ENCODE data around the gene SMPD3. TPM values are rescaled to one million over a fixed set of nuclear protein-coding genes. Genes with fewer than 3 reads are reported as not detected.

SMPD3 gene
- polyA plus RNA-seq, 1 donor: 1.1 TPM

GRCh38 chr16:68472581-68472980, 24.3 kb upstream of the SMPD3 start:
- DNase-seq (ENCODE audit: low read depth): no peak

DNA sequence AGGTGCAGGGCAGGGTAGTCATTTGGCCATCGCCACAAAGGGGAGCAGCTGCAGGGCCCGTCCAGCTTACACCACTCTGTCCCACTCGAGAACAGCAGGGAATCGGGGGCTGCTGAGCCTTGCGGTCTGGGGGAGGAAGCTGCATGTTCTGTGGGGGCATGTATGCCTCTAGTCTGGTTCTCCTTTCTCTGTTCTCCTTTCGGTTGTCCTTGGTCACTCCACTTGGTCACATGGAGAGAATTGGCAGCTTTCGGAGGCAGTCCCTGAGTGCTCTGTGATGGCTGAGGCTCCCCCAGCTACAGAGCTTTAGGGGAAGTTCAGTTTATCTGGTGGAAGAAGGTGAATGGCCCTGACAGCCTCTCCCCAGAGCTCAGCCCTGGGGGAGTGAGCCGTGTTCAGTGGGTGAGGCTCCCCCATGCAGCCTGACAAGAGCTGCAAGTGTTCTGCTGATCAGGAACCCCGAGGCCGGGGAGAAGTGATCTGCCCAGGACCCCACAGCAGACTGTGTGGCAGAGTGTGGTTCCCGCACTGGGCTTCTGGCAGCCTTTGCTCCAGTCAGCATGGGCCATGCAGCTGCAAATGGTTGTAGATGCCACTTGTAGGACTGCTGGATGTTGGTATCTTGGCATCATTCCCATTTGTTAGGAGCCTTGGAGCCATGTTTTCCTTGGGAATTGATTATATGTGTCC, 22.3 kb upstream of the SMPD3 start:
- no peak for DNase-seq (ENCODE audit: low read depth)

- no peak for DNase-seq (ENCODE audit: low read depth)
Observed at GRCh38 chr16:68469796-68470460, 21.6 kb upstream of the SMPD3 start.

DNA sequence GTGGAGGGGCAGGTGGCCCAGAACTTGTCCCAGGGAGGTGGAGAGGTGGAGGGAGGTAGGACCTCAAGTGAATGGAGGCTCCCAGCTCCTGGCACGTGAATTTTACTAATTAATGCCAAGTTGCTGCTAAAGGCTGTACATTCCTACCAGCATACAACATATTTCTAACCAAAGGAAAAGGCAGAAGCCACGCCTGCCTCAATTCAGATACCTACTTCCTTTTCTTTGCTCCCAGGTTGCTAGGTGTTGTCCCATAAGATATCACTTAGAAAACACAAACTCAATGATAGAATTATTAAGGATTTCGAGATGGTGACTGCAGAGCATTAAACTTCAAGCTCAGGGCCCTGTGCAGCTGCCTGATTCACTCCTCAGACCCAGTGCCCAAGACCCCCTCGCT, 20.5 kb upstream of the SMPD3 start:
- no peak for DNase-seq (ENCODE audit: low read depth)

DNA sequence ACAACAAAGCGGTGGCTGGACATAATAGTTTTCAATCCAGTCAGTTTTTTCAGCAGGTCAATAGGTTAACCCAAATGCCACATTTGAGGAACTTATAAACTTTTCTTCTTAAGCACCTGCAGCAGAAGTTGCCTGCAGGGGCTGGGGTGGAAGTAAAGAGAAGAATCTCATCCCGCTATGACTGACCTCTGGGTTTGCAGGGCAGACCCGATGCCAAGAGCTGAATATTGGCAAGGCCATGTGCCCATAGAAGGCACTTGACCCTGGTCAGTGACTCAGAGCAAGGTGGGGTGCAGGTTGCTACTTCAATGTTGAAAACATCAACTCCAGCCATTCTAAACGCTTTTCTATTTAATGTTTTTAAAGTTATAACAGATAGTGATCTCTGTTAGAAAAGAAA, 17.9 kb upstream of the SMPD3 start:
- no peak for DNase-seq (ENCODE audit: low read depth)

DNA sequence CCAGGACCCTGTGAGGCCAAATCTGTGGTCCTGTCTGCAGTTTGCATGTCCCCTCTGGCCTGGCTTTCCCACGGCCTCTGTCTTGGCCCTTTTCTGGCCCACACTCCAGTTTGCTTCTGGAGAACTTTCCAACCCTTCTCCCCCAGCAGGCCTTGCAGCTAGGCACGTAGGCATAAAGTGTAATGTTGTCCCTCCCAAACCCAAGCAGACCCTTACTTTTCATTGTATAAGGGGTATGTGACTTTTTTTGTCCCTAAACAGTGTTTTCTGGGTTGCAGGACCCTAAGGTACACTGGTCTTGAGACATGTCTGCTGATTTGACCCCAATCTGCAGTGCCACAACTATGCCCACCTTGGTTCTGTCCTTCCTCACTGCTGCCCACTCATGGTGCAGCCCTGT, 15.6 kb upstream of the SMPD3 start:
- DNase-seq (ENCODE audit: low read depth): no peak

GRCh38 chr16:68460067-68460466, 11.8 kb upstream of the SMPD3 start:
- DNase-seq (ENCODE audit: low read depth): no peak

DNA sequence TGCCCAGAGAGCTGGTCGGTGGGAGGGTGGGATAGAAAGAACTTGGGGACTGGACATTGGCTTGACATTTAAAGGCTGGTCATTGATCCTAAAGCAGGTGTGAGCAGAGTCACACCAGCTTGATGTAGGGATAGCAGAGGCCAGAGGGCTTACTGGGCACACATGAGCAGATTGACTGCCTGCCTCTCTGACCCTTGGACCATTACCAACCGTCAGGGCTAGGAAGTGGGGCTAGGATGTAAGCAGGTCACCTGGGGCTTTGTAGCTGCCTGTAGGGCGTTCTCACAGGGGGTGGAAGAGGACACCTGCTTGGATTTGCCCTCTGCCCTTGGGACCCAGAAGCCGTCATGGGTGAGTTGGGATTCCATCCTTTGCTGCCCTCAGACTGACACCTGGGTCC, 11.1 kb upstream of the SMPD3 start:
- DNase-seq (ENCODE audit: low read depth): no peak

DNA sequence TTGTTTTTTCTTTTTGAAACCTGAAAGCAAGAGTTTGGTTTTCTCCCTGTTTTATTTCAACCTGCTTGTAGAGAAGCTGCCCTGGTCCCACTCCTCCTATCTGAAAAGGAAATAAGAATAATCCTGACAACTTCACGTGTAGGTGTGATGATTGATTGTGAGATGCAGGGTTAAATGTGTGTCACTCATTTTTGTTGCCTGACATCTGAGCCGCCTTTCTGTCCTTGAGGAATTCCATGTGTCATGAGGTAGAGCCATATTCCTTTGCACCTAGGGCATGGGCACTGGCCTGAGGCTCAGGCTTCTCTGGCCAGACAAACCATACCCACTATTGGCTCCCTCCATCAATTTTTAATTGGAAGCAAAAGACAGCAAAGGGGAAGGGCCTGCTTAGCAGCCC, 10.2 kb upstream of the SMPD3 start:
- no peak for DNase-seq (ENCODE audit: low read depth)

DNA sequence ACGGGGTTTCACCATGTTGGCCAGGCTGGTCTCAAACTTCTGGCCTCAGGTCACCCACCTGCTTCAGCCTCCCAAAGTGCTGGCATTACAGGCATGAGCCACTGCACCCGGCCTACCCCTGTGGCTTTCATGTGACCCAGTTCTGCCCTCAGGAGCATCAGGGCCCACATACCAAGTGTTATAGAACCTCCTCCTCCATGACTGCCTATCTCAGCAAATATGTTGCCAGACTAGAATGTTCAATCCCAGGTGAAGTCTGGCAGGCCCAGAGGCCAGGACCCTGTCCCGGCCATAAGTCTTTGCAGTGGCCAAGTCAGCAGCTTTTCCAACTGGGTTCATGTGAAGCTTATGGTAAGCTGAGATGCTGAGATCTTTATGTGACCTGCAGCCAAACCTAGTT, 9.8 kb upstream of the SMPD3 start:
- DNase-seq (ENCODE audit: low read depth): no peak

DNA sequence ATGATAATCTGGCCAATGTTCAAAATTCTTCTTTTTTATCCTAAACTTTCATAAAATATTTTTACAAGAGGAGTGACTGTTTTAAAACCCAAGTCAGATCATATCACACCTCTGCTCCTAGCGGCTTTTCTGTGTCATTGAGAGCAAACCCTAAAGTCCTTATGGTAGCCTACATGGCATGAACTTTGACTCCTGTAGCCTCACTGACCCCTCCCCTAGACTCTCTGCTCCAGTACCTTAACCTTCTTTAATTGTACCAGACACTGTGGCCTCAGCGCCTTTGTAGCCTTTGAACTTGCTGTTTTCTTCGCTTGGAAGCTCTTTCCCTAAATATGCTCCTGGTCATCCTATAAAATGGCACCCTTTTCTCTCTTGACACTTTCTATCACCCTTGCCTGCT, 7.3 kb upstream of the SMPD3 start:
- DNase-seq (ENCODE audit: low read depth): no peak

GRCh38 chr16:68454920-68455435, 6.7 kb upstream of the SMPD3 start:
- no peak for DNase-seq (ENCODE audit: low read depth)

GRCh38 chr16:68453816-68454215, 5.5 kb upstream of the SMPD3 start:
- DNase-seq (ENCODE audit: low read depth): no peak

DNA sequence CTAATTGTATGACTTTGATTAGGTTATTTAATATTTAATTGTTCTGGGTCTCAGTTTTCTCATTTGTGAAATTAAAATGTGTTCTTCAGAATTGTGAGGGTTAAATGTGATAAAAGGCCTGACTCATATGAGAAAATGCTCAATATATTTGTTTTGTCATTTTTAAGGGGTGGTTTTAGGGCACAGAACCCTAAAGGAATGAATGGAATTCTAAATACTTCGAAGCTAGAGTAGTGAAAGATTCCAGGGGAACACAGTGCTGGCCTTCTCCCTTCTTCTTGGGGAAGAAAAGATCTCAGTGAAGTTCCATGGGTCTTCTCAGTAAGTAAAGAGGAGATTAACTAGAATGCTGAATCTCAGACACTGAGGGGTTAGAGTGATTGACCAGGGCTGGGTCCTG, 3.9 kb upstream of the SMPD3 start:
- DNase-seq (ENCODE audit: low read depth): no peak

- DNase-seq (ENCODE audit: low read depth): no peak
Observed at GRCh38 chr16:68451676-68452075, 3.4 kb upstream of the SMPD3 start.

DNA sequence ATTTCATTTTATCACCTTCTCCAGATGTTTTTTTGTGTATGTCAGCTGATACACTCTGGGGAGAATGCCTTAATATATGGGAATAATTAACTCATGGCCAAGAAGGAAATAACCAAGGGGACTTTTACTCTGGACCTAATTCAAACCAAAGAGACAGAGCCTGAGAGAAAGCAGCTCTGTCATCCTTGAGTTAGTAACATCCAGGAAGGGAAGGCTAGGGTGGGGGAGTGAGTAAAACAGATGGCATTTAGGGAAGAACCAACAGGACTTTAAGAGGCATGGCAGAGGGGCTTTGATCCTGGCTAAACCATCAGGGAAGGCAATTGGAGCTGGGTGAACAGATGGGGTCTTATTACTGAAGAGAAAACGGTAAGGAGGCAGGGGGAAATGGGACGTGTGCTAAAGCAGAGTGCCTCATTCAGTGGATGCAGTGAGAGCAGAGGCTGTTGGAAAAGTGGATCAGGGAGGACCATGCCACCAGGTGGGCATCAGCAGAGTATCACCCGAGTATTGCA, 2.5 kb upstream of the SMPD3 start:
- DNase-seq (ENCODE audit: low read depth): no peak

DNA sequence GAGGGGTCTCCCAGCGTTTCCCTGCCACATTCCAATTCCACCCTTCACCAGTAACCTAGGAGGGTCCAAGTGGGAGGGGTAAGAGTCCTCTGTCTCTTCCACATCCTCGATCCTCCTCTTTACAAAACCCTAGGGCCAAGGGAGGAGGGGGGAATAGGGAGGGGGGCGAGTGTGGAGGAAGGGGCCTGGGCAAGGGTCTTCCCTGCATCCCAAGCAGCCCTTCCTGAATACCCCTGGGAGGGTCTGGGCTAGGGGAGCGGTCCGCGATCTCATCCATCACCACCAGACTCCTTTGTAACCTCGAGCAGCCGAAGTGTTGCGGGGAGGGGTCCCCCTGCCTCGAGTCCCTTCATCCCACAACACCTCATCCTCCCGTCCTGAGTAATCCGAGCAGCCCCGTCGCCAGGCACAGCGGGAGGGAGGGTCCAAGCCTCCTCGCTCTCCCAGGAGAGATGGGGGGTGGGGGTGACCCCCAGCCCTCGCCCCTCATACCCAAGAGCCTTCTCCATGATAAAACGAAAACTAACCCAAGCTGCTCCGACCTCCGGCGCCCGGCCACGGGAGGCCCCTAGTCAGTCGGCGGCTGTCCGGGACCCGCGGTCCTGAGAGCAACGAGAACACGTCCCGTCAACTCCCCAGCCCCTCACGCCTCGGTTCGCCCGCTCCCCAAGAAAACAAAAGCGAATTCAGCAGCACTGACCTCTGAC, 502 bp downstream of the SMPD3 start:
- no peak for DNase-seq (ENCODE audit: low read depth)

- no peak for DNase-seq (ENCODE audit: low read depth)
Observed at GRCh38 chr16:68446681-68447652, 1.3 kb downstream of the SMPD3 start.

DNA sequence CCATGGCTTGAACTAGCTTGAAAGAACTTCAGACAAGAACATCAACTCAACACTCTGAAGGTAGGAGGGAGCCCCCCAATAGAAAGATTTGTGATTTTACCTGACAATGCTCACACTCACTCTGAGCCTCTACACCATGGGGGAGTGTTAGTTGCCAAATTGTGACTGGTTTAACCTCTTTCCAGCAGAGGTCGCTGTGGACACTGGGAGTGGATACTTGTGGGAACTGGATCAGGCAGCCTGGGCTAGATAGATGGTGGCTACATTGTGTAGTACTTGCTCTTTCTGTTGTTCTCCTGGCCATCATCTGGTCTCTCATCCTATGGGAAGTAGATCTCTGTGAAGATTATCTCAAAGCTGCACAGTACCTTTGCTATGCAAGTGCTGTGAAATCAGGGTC, 2.9 kb downstream of the SMPD3 start:
- DNase-seq (ENCODE audit: low read depth): no peak

GRCh38 chr16:68444056-68444657, 4.2 kb downstream of the SMPD3 start:
- peak; percentile 20 for DNase-seq (ENCODE audit: low read depth)

DNA sequence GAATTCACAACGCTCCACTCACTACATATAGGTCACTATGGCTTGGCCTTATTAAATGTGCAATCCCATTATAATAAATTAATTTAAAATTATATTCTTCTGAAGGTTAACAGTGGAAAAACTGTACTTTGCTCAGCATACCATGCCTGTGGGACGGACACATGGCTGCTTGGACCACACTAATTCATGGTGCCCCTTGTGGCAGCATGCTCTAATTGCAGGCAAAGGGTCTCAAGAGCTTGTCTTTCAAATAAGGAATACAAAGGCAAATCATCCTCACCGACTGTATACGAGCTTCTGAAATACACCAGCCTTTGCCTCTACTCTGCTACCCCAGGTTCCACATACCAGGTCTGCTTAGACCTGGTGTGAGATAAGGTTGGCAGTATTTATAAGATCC, 11.7 kb downstream of the SMPD3 start:
- DNase-seq (ENCODE audit: low read depth): no peak
